HepG2 (cell line): ENCODE measurements around the gene MRPL51. TPM values are rescaled to one million over a fixed set of nuclear protein-coding genes. Genes with fewer than 3 reads are reported as not detected.

ENCODE experiments used
- BATF2 ChIP-seq: sonication (generic); formaldehyde crosslinking; IDR thresholded peaks from 2 replicates; pipeline ENCODE4 v1.8.0; 2022; ENCODE audit warnings: mild to moderate bottlenecking, missing genetic modification reagents, moderate library complexity
- GATAD1 ChIP-seq: IDR thresholded peaks from 2 replicates; pipeline ENCODE4 v1.6.1; 2016; ENCODE audit warnings: missing genetic modification reagents, missing compliant biosample characterization
- HDAC1 ChIP-seq: sonication (generic); formaldehyde crosslinking; IDR thresholded peaks from 2 replicates; pipeline ENCODE4 v1.5.1; 2020; ENCODE audit warnings: mild to moderate bottlenecking, missing genetic modification reagents
- KAT7 ChIP-seq: IDR thresholded peaks from 2 replicates; pipeline ENCODE4 v1.6.1; 2018; ENCODE audit warnings: borderline replicate concordance, missing compliant biosample characterization
- KLF15 ChIP-seq: sonication (generic); formaldehyde crosslinking; IDR thresholded peaks from 2 replicates; pipeline ENCODE4 v1.8.1; 2023; ENCODE audit warnings: borderline replicate concordance, mild to moderate bottlenecking, inconsistent platforms, missing genetic modification reagents, mixed read lengths
- MAFG ChIP-seq: sonication (generic); formaldehyde crosslinking; IDR thresholded peaks from 2 replicates; pipeline ENCODE4 v1.5.1; 2020; ENCODE audit warnings: mild to moderate bottlenecking, missing genetic modification reagents
- NFATC3 ChIP-seq: sonication (generic); formaldehyde crosslinking; IDR thresholded peaks from 2 replicates; pipeline ENCODE4 v1.5.1; 2020; ENCODE audit warnings: mild to moderate bottlenecking, missing genetic modification reagents
- PITX1 ChIP-seq: sonication (generic); formaldehyde crosslinking; IDR thresholded peaks from 2 replicates; pipeline ENCODE4 v1.5.1; 2020; ENCODE audit warnings: mild to moderate bottlenecking, missing genetic modification reagents
- POGK ChIP-seq: sonication (generic); formaldehyde crosslinking; conservative IDR thresholded peaks from 2 replicates; pipeline ENCODE4 v1.8.0; 2022; ENCODE audit warnings: mild to moderate bottlenecking, moderate library complexity, missing genetic modification reagents
- REXO4 ChIP-seq: sonication (generic); formaldehyde crosslinking; IDR thresholded peaks from 2 replicates; pipeline ENCODE4 v1.8.0; 2022; ENCODE audit warnings: missing genetic modification reagents, mild to moderate bottlenecking, borderline replicate concordance
- SOX13 ChIP-seq, 3 experiments: fragments of 450-650 bp in 1 of 3; sonication (generic) in 1 of 3; formaldehyde crosslinking in 1 of 3; IDR thresholded peaks in 2 of 3; conservative IDR thresholded peaks in 1 of 3; 2 replicates each; pipeline versions ENCODE4 v1.5.0 to v1.6.1; 2016 to 2020; ENCODE audit warnings: antibody characterized with exemption in 1 of 3, mild to moderate bottlenecking in 1 of 3, missing compliant biosample characterization in 1 of 3, missing genetic modification reagents in 1 of 3, moderate library complexity in 1 of 3
- ZNF292 ChIP-seq: sonication (generic); formaldehyde crosslinking; IDR thresholded peaks from 2 replicates; pipeline ENCODE4 v1.8.1; 2022; ENCODE audit warnings: mild to moderate bottlenecking, low read depth, missing genetic modification reagents, borderline replicate concordance
- ZNF430 ChIP-seq: sonication (generic); formaldehyde crosslinking; IDR thresholded peaks from 2 replicates; pipeline ENCODE4 v1.9.0; 2021; ENCODE audit warnings: mild to moderate bottlenecking, missing genetic modification reagents
- ZNF670 ChIP-seq: sonication (generic); formaldehyde crosslinking; IDR thresholded peaks from 2 replicates; pipeline ENCODE4 v1.8.0; 2022; ENCODE audit warnings: mild to moderate bottlenecking, missing genetic modification reagents, borderline replicate concordance
- ZNF687 ChIP-seq: sonication (generic); formaldehyde crosslinking; IDR thresholded peaks from 2 replicates; pipeline ENCODE4 v1.5.1; 2020; ENCODE audit warnings: mild to moderate bottlenecking, missing genetic modification reagents, moderate library complexity
- ZNF800 ChIP-seq: sonication (generic); formaldehyde crosslinking; IDR thresholded peaks from 2 replicates; pipeline ENCODE4 v1.4.0; 2020; ENCODE audit warnings: missing genetic modification reagents
- ZNF816 ChIP-seq: sonication (generic); formaldehyde crosslinking; IDR thresholded peaks from 2 replicates; pipeline ENCODE4 v1.8.0; 2022; ENCODE audit warnings: missing genetic modification reagents, mild to moderate bottlenecking, borderline replicate concordance
- ZNF879 ChIP-seq: sonication (generic); formaldehyde crosslinking; IDR thresholded peaks from 2 replicates; pipeline ENCODE4 v1.8.1; 2023; ENCODE audit warnings: missing genetic modification reagents
- ZNF891 ChIP-seq: sonication (generic); formaldehyde crosslinking; IDR thresholded peaks from 2 replicates; pipeline ENCODE4 v1.5.0; 2020; ENCODE audit warnings: mild to moderate bottlenecking, missing genetic modification reagents
- polyA plus RNA-seq, 8 experiments: library from polyadenylated mRNA; depleted of rRNA in 3 of 8; stranded (reverse) in 7 of 8; unstranded in 1 of 8; fragments of >200 nt; fragmentation: Illumina TruSeq in 4 of 8; extraction: Trizol in 4 of 8; gene quantifications; 2 replicates each; pipeline versions ENCODE4 v1.2.1 to v1.2.3, GENCODE V29; 2011 to 2016; ENCODE audit warnings: low read depth in 4 of 8, missing spikeins in 1 of 8, mixed read lengths in 1 of 8; ENCODE audit not compliant: insufficient read depth in 1 of 8
- total RNA-seq, 5 experiments: library from RNA; depleted of rRNA; stranded (reverse); fragments of >200 nt; fragmentation: Illumina TruSeq; extraction: Trizol; gene quantifications; 2 replicates each; pipeline ENCODE4 v1.2.3, GENCODE V29; 2016; ENCODE audit warnings: low read depth in 1 of 5

The MRPL51 gene
- total and polyA plus RNA-seq, 2 of the 13 experiments (the other 11 are each of a cell fraction or from before 2014, with no cell fraction given) = 64.8 to 278 TPM

- TF ChIP-seq KLF15 (CRISPR knock-in tag) (no peak), NFATC3 (CRISPR knock-in tag) (peak; percentile 90; the same call in 1 of the 2 replicates), ZNF800 (CRISPR knock-in tag) (peak; percentile 85; the same call in 1 of the 2 replicates), POGK (CRISPR knock-in tag) (0 out of 2 replicates have a peak, but pooled peaks have one; percentile 16), REXO4 (CRISPR knock-in tag) (no peak), HDAC1 (CRISPR knock-in tag) (peak; percentile 87), ZNF430 (CRISPR knock-in tag) (no peak), MAFG (no peak), GATAD1 (CRISPR knock-in tag) (peak; percentile 75), PITX1 (CRISPR knock-in tag) (no peak), KAT7 (CRISPR knock-in tag) (peak; percentile 64; the same call in 1 of the 2 replicates), ZNF891 (no peak; the same call in 1 of the 2 replicates), ZNF687 (peak; percentile 92), SOX13 (IDR thresholded peaks at IDR 0.05) (peak; percentile 52; the same call in 1 of the 2 replicates), SOX13 (CRISPR knock-in tag; conservative IDR thresholded peaks at IDR 0.05 in 1 of 2, IDR thresholded peaks at IDR 0.05 in 1 of 2) (peak in 1 of 2 experiments; percentile 82; a peak in 2 of 4 replicates), ZNF879 (CRISPR knock-in tag) (no peak), BATF2 (CRISPR knock-in tag) (no peak), ZNF292 (CRISPR knock-in tag) (peak; percentile 54; the same call in 1 of the 2 replicates), ZNF816 (CRISPR knock-in tag) (no peak), ZNF670 (0 out of 2 replicates have a peak, but pooled peaks have one; percentile 34)
Measured at GRCh38 chr12:6542209-6543009, 49.3 kb upstream of the MRPL51 start (continued).
